Small intestine (tissue), 7 donors: ENCODE data around the gene ZNF749. TPM values are rescaled to one million over a fixed set of nuclear protein-coding genes. Genes with fewer than 3 reads are reported as not detected.

Experiments
- DNase-seq, 2 donors: peaks; one replicate each; pipeline versions ENCODE4 v3.0.0 to v3.0.0-alpha.2; 2013
- FAIRE-seq: peaks from 2 replicates; lab custom pipeline; 2012; peaks lifted over from hg19 to GRCh38; lab: Jason Lieb, UNC
- H3K27ac ChIP-seq, 3 donors: one replicate each; pipeline ENCODE4 v1.5.1; 2013; ENCODE audit warnings: low read length in 2 of 3, mild to moderate bottlenecking in 2 of 3, control low read depth in 1 of 3, inconsistent platforms in 1 of 3, low read depth in 1 of 3, moderate library complexity in 1 of 3
- H3K27me3 ChIP-seq, 3 donors: one replicate each; pipeline ENCODE4 v1.6.1; 2013; ENCODE audit warnings: low read length in 3 of 3, inconsistent platforms in 1 of 3; ENCODE audit not compliant: control insufficient read depth in 3 of 3, insufficient read depth in 3 of 3
- H3K36me3 ChIP-seq, 3 donors: one replicate each; pipeline ENCODE4 v1.6.1; 2013; ENCODE audit warnings: low read length in 3 of 3, inconsistent platforms in 1 of 3, low read depth in 1 of 3, mild to moderate bottlenecking in 1 of 3, moderate library complexity in 1 of 3; ENCODE audit not compliant: control insufficient read depth in 3 of 3, insufficient read depth in 2 of 3
- H3K4me1 ChIP-seq, 3 donors: one replicate each; pipeline ENCODE4 v1.6.1; 2013; ENCODE audit warnings: low read length in 2 of 3, inconsistent platforms in 1 of 3, low read depth in 1 of 3, mild to moderate bottlenecking in 1 of 3, moderate library complexity in 1 of 3; ENCODE audit not compliant: control insufficient read depth in 3 of 3, insufficient read depth in 2 of 3
- H3K4me3 ChIP-seq, 3 donors: one replicate each; pipeline ENCODE4 v1.5.1; 2013; ENCODE audit warnings: low read length in 3 of 3, control low read depth in 1 of 3, inconsistent platforms in 1 of 3, low read depth in 1 of 3, mild to moderate bottlenecking in 1 of 3, moderate library complexity in 1 of 3
- H3K9me3 ChIP-seq, 2 donors: one replicate each; pipeline ENCODE4 v1.6.1; 2013; ENCODE audit warnings: low read depth in 1 of 2, low read length in 1 of 2; ENCODE audit not compliant: control insufficient read depth in 2 of 2, insufficient read depth in 1 of 2
- WGBS, 3 donors: extraction: QIAGEN DNeasy Blood & Tissue Kit; methylation state at CpG; one replicate each; pipeline ENCODE4 v1.1.7; 2013; 5-methylcytosine and 5-hydroxymethylcytosine counted together
- polyA plus RNA-seq, 4 donors: library from polyadenylated mRNA; stranded (reverse) in 3 of 4; unstranded in 1 of 4; fragments of 200-250 nt in 3 of 4; fragments of 120-200 nt in 1 of 4; gene quantifications; one replicate each; pipeline versions ENCODE4 v1.2.1 to v1.2.3, GENCODE V29; 2013
- donor health status: healthy with polysubstance abuse.
- donor health status: control.
- donor health status: control.
- donor health status: Bipolar disorder and iron deficiency.
- donor health status: healthy.

ZNF749 gene
- polyA plus RNA-seq, 4 donors = 7.6 to 17.2 (median 11.3) TPM

DNA sequence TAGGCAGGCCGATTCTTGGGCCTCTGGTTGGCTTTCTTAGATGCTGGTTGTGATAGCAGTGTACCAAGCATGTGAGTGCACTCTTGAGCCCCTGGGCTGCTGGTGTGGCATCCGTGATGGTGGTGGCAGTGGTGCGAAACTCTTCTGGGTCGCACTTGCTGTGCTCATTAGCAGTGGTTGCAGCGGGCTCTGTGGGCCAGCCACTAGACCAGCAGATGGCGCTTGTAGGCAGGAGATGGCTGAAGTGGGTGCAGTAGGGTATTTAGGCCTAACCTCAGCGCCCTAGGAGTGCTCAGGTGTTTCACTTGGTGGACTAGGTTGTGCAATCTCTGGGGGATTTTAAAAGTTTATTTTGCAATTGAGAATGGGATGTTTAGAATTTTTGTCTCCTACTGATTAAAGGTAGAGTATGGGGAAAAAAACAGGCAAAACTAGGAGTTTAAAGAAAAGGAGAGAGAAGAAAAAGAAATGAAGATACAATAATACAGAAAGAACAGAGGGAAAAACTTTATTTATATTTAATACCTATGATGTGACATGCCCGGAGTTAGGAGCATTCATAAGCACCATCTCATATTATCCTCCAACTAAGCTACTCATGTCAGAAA, 28.5 kb upstream of the ZNF749 start:
- Histone ChIP-seq H3K36me3 (peaks cover 0 to 5% (median 0%) of the 10 kb centered on the region in 3 donors), H3K4me3 (no peak overlapping the region), H3K27me3 (no peaks in the 10 kb centered on the region), H3K9me3 (peaks cover 0 to 16% of the 10 kb centered on the region in 2 donors), H3K27ac (no peak overlapping the region), H3K4me1 (peaks cover 0 to under 1% (median 0%) of the 10 kb centered on the region in 3 donors)
- peak; percentile 39 to 83 for DNase-seq
- WGBS, 3 donors = 17 to 30% (median 27%) methylated on average over 8 of the region's 8 CpGs
- FAIRE-seq = no peak

DNA sequence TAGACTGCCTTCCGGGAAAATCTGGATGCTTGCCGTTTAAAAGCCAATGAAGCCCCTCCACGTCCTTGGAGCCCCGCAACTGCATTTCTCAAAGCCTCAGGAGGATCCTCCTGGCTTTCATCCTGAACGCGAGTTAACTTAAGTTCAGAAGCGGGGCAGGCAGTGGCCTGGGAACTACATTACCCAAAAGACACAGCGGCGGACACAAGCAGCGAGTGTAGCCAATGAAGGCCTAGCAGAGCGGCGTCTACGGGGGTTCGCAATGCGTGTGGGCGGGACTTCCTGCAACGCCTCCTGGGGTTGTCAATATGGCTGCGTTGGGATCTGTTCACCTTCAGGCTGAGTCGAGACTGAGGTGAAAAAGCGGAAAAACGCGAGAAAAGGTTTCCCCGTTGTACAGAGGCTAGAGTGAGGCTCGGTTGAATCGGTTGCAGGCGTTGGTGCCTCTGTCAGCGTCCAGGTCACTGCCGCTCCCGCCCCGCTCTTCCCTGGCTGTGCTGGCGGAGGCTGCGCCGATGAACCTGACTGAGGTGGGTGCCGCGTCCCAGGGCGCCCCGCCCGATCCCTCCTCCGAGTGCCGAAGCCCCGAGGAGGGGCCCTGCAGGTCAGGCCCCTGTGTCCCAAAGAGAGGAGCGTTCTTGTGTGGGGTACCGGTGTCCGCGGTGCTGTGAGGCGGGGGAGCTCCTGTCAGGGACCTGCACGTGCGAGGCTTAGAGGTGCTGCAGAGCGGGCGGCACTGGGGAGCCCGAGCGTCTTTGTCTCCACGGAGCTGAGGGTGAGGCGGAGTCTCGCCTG, 24.1 kb upstream of the ZNF749 start, which contains the start of gene ZNF17:
Gene ZNF17, plus strand, starts transcription at position 285 of the 795 bp plus-strand sequence. CDS start 2,455 bp downstream, outside the sequence.
- peak within 1 kb of the TSS in 2 of 3 donors; percentile 32 to 56 for H3K27ac ChIP-seq
- no peak for FAIRE-seq

DNA sequence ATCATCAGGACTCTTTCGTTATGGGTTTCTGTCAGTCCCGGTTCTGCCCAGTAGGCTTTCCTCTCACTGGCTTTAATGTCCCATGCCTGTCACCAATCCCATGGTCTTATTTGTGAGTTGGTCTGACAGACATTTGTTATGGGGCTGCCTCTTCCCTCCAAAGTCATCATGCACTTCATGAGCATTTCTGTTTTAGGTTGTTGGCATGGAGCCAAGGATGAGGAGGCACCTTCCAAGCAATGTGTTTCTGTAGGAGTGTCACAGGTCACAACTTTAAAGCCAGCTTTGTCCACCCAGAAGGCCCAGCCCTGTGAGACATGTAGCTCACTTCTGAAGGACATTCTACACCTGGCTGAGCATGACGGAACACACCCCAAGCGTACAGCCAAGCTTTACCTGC, 15.7 kb upstream of the ZNF749 start:
- Histone ChIP-seq H3K27me3 (no peaks in the 10 kb centered on the region), H3K4me1 (no peaks in the 10 kb centered on the region), H3K27ac (no peak overlapping the region), H3K9me3 (peaks cover 9 to 32% of the 10 kb centered on the region in 2 donors), H3K4me3 (no peak overlapping the region), H3K36me3 (peaks cover 15 to 46% (median 38%) of the 10 kb centered on the region in 3 donors)
- DNase-seq (no peak), FAIRE-seq (no peak)
- WGBS, 3 donors = 96 to 98% (median 96%) methylated on average over 4 of the region's 4 CpGs

More for the DNA sequence above, 24.1 kb upstream of the ZNF749 start, which contains the start of gene ZNF17:
- peak within 1 kb of the TSS; percentile 66 to 84 (median 66) for H3K4me3 ChIP-seq
- no peaks in the 10 kb centered on the region for H3K27me3 ChIP-seq
- H3K4me1 ChIP-seq = peaks cover 0 to 5% (median 2%) of the 10 kb centered on the region in 3 donors
- 0 to 1% (median 0%) methylated on average over 54 to 55 of the region's 55 CpGs for WGBS, 3 donors
- peaks cover 2 to 22% (median 9%) of the 10 kb centered on the region in 3 donors for H3K36me3 ChIP-seq
- peak; percentile 96 for DNase-seq
- peaks cover 0 to 3% of the 10 kb centered on the region in 2 donors for H3K9me3 ChIP-seq

DNA sequence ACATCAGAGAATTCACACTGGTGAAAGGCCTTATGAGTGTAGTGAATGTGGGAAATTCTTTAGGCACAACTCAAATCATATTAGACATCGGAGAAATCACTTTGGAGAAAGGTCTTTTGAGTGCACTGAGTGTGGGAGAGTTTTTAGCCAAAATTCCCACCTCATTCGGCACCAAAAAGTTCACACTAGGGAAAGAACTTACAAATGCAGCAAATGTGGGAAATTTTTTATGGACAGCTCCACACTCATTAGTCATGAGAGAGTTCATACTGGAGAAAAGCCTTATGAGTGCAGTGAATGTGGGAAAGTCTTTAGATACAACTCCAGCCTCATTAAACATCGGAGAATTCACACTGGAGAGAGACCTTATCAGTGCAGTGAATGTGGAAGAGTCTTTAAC, 14.1 kb upstream of the ZNF749 start:
- peaks cover 9 to 30% of the 10 kb centered on the region in 2 donors for H3K9me3 ChIP-seq
- H3K27ac ChIP-seq = no peak overlapping the region
- WGBS, 3 donors = 96 to 99% (median 99%) methylated on average over 3 of the region's 3 CpGs
- H3K4me1 ChIP-seq = no peaks in the 10 kb centered on the region
- no peak overlapping the region for H3K4me3 ChIP-seq
- H3K27me3 ChIP-seq = no peaks in the 10 kb centered on the region
- no peak for FAIRE-seq
- H3K36me3 ChIP-seq = peaks cover 15 to 37% (median 29%) of the 10 kb centered on the region in 3 donors
- no peak for DNase-seq

DNA sequence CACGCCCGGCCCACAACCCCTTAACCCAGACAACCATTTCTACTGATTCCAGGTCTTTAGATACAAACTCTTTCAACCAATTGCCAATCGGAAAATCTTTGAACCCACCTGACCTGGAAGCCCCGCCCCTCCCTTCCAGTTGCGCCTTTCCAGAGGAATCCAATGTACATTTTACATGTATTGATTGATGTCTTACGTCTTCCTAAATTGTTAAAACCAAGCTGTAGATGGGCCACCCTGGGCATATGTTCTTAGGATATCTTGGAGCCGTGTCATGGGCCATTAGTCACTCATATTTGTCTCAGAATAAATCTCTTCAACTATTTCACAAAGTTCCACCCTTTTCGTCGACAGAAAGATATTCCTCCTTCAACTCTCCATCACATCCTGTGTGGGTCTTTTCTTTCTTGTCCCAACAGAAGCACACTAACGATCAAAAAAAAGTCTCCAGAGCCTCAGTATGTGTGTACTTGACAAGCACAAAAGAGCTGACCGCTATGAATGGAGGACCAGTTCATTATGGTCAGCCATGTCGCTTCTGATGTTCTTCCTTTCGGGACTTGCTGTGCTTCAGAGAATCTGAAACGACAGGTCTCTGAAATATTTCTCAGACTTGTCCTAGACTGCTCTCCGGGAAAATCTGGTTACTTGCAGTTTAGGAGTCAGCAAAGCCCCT, 601 bp upstream of the ZNF749 start:
- peak overlapping the region in 1 of 3 donors; percentile 91 for H3K27ac ChIP-seq
- 33 to 41% (median 33%) methylated on average over 15 of the region's 15 CpGs for WGBS, 3 donors
- no peaks in the 10 kb centered on the region for H3K27me3 ChIP-seq
- DNase-seq = no peak
- H3K9me3 ChIP-seq = peaks cover 0 to 19% of the 10 kb centered on the region in 2 donors
- H3K4me3 ChIP-seq = peak overlapping the region; percentile 28 to 80 (median 63)
- peaks cover 0 to 11% (median 7%) of the 10 kb centered on the region in 3 donors for H3K4me1 ChIP-seq
- peaks cover 3 to 18% (median 3%) of the 10 kb centered on the region in 3 donors for H3K36me3 ChIP-seq
- no peak for FAIRE-seq

DNA sequence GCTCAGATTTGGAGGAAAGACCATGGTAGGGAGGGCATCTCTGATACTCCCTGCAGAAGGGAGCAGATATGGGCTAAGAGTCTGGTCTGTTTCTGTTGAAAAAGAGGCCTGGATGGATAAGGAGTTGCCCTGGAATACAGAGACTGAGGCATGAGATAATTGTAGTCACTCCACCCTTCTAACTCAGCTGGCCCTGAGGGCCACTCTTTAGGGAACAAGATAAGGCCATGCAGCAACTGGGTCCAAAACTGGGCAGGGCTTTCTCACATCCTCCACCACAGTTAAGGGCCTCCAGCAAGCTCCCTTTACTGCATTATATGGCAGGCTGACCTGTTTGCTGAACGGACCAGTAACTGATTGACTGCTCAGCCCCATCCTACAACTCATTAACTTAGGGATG, 1.3 kb downstream of the ZNF749 start:
- WGBS, 3 donors = 77 to 100% (median 83%) methylated on average over 1 of the region's 1 CpG
- FAIRE-seq (no peak), DNase-seq (peak in 1 of 2 donors; percentile 65)
- Histone ChIP-seq H3K27me3 (no peaks in the 10 kb centered on the region), H3K36me3 (peaks cover 3 to 23% (median 3%) of the 10 kb centered on the region in 3 donors), H3K4me1 (peaks cover 0 to 11% (median 7%) of the 10 kb centered on the region in 3 donors), H3K4me3 (peak overlapping the region in 1 of 3 donors; percentile 80), H3K9me3 (peaks cover 0 to 38% of the 10 kb centered on the region in 2 donors), H3K27ac (peak overlapping the region in 1 of 3 donors; percentile 91)

DNA sequence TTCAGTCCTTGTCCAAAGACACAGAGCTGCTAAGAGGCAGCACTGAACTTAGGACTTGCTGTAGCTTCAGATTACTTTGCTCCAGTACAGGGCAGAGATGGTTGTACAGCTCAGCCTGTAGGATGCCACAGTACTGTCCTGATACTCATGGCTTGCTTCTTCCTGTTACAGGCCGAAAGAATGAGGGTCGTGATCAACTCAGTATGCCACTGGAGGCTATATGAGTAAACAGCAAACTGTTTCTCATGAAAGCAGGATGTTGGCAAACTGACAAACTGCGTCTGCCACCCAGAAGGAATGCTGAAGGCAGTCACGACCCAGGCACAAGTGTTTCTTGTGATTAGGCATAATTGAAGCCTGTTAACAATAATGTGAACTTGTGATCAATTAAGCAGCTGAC, 2.8 kb downstream of the ZNF749 start:
- 79 to 98% (median 83%) methylated on average over 4 of the region's 4 CpGs for WGBS, 3 donors
- H3K27me3 ChIP-seq = no peaks in the 10 kb centered on the region
- no peak overlapping the region for H3K4me3 ChIP-seq
- H3K9me3 ChIP-seq = peaks cover 2 to 52% of the 10 kb centered on the region in 2 donors
- FAIRE-seq = no peak
- H3K27ac ChIP-seq = no peak overlapping the region
- peaks cover 3 to 29% (median 8%) of the 10 kb centered on the region in 3 donors for H3K36me3 ChIP-seq
- peaks cover 0 to 11% (median 7%) of the 10 kb centered on the region in 3 donors for H3K4me1 ChIP-seq
- DNase-seq = no peak

DNA sequence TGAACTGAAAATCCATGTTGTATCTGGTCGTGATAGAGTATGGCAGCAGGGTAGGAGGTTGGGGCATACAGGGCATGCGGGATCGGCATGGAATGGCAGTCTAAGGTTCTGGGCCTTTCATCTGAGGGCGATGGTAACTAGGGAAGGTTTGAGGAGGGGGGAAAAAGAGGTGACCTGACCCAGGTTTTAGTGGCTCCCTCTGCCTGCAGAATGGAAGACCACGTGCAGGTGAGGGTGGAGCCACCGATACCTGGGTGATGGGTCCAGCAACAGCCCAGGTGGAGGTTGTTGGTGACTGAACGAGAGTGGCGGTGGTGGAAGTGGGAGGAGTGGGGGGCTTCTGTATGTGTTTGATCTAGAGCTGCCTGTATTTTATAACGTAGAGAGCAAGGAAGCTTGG, 3.8 kb downstream of the ZNF749 start:
- H3K4me3 ChIP-seq = no peak overlapping the region
- no peak overlapping the region for H3K27ac ChIP-seq
- peaks cover 0 to 11% (median 7%) of the 10 kb centered on the region in 3 donors for H3K4me1 ChIP-seq
- peaks cover 5 to 62% of the 10 kb centered on the region in 2 donors for H3K9me3 ChIP-seq
- 90 to 94% (median 91%) methylated on average over 9 of the region's 9 CpGs for WGBS, 3 donors
- no peak for FAIRE-seq
- peaks cover 5 to 36% (median 15%) of the 10 kb centered on the region in 3 donors for H3K36me3 ChIP-seq
- DNase-seq = no peak
- H3K27me3 ChIP-seq = no peaks in the 10 kb centered on the region
